ENCODE measurements around the gene WDR82. TPM values are rescaled to one million over a fixed set of nuclear protein-coding genes. Genes with fewer than 3 reads are reported as not detected.

Gene WDR82
- total and polyA plus RNA-seq, 2 experiments from 2014 or later = 25.2 to 71.8 TPM

GRCh38 chr3:52230889-52231499, 47.5 kb downstream of the WDR82 start:
- H3K9me2 ChIP-seq (ENCODE audit: insufficient read depth) = no peaks in the 10 kb centered on the region
- H3F3A ChIP-seq (replicated peaks; ENCODE audit: low read depth) = 0 out of 2 replicates have a peak, but pooled peaks cover 8% of the 10 kb centered on the region
- H2AFZ ChIP-seq = no peak overlapping the region
- Mint-ChIP-seq H3K4me1 (peaks cover 16% of the 10 kb centered on the region), H3K27ac (no peak overlapping the region), H3K36me3 (ENCODE audit: low read depth) (peaks cover 24% of the 10 kb centered on the region), H3K27me3 (ENCODE audit: insufficient read depth, low read depth, poor library complexity) (peaks cover 12% of the 10 kb centered on the region), H3K9me3 (no peaks in the 10 kb centered on the region), H3K4me3 (no peak overlapping the region)
- H3K4me2 ChIP-seq = no peak overlapping the region
- no peak overlapping the region for H3K4me3 ChIP-seq
- no peak overlapping the region for H3K27ac ChIP-seq (ENCODE audit: low read depth)
- H4K20me1 ChIP-seq (replicated peaks; ENCODE audit: insufficient read depth) = 0 out of 2 replicates have a peak, but pooled peaks cover 5% of the 10 kb centered on the region
- peaks cover 2% of the 10 kb centered on the region; the same call in 1 of the 2 replicates for H3K4me1 ChIP-seq (ENCODE audit: insufficient read depth)
- peaks cover 3% of the 10 kb centered on the region; the same call in 1 of the 2 replicates for H3K36me3 ChIP-seq (ENCODE audit: insufficient read depth)
- DNase-seq (ENCODE audit: low spot score) = no peak
- ATAC-seq = no peak
- H3K27me3 ChIP-seq (ENCODE audit: insufficient read depth) = no peaks in the 10 kb centered on the region
- TF ChIP-seq STAT1 (IDR thresholded peaks at IDR 0.05; ENCODE audit: unreplicated experiment) (no peak), CREB1 (CRISPR knock-in tag; IDR thresholded peaks at IDR 0.05; ENCODE audit: low read depth) (no peak), POLR2AphosphoS5 (IDR thresholded peaks at IDR 0.05; ENCODE audit: low read depth) (no peak), REST (IDR thresholded peaks at IDR 0.05; ENCODE audit: unreplicated experiment) (no peak)
- 0 out of 2 replicates have a peak, but pooled peaks cover 5% of the 10 kb centered on the region for H3K79me2 ChIP-seq (replicated peaks; ENCODE audit: insufficient read depth)

- H3K27me3 Mint-ChIP-seq (ENCODE audit: insufficient read depth, low read depth, poor library complexity) = peaks cover 13% of the 10 kb centered on the region
- Histone ChIP-seq H3K4me2 (no peak overlapping the region), H3K4me3 (no peak overlapping the region), H3F3A (replicated peaks; ENCODE audit: low read depth) (0 out of 2 replicates have a peak, but pooled peaks cover 6% of the 10 kb centered on the region), H3K79me2 (replicated peaks; ENCODE audit: insufficient read depth) (no peaks in the 10 kb centered on the region), H3K27ac (ENCODE audit: low read depth) (no peak overlapping the region), H3K4me1 (ENCODE audit: insufficient read depth) (no peaks in the 10 kb centered on the region), H4K20me1 (replicated peaks; ENCODE audit: insufficient read depth) (0 out of 2 replicates have a peak, but pooled peaks cover 5% of the 10 kb centered on the region), H2AFZ (no peak overlapping the region), H3K27me3 (ENCODE audit: insufficient read depth) (no peaks in the 10 kb centered on the region), H3K9me2 (ENCODE audit: insufficient read depth) (no peaks in the 10 kb centered on the region), H3K36me3 (ENCODE audit: insufficient read depth) (peaks cover 3% of the 10 kb centered on the region; the same call in 1 of the 2 replicates)
- no peaks in the 10 kb centered on the region for H3K9me3 Mint-ChIP-seq
- no peak for ATAC-seq
- no peak for DNase-seq (ENCODE audit: low spot score)
- peaks cover 24% of the 10 kb centered on the region for H3K36me3 Mint-ChIP-seq (ENCODE audit: low read depth)
- H3K27ac Mint-ChIP-seq = no peak overlapping the region; the same call in 1 of the 2 replicates
- no peak for TF ChIP-seq ZNF114 (CRISPR knock-in tag; IDR thresholded peaks at IDR 0.05)
- no peak for TF ChIP-seq STAT1 (IDR thresholded peaks at IDR 0.05; ENCODE audit: unreplicated experiment)
- no peak for TF ChIP-seq ZNF331 (CRISPR knock-in tag; IDR thresholded peaks at IDR 0.05; ENCODE audit: low read depth)
- no peak for TF ChIP-seq JUNB (IDR thresholded peaks at IDR 0.05; ENCODE audit: unreplicated experiment)
- TF ChIP-seq ETS1 (IDR thresholded peaks at IDR 0.05) = no peak
- H3K4me1 Mint-ChIP-seq = peaks cover 13% of the 10 kb centered on the region
- H3K4me3 Mint-ChIP-seq = no peak overlapping the region
Measured at GRCh38 chr3:52230461-52230860, 48.0 kb downstream of the WDR82 start.

Data from GM23338 (cell line).